ENCODE measurements around the gene FERD3L.

The FERD3L gene

GRCh38 chr7:19133886-19134285 is 11.3 kb downstream of the FERD3L start:
- Histone ChIP-seq H3K9me3 (ENCODE audit: low read length) (no peaks in the 10 kb centered on the region), H3K36me3 (ENCODE audit: insufficient read depth, low read length) (no peaks in the 10 kb centered on the region), H3K27ac (ENCODE audit: low read depth, low read length) (no peak overlapping the region), H3K27me3 (ENCODE audit: control insufficient read depth in 1 of 2, insufficient read depth in 2 of 2, low read length in 2 of 2) (no peaks in the 10 kb centered on the region), H3K9ac (ENCODE audit: low read length) (no peak overlapping the region), H3K4me1 (ENCODE audit: insufficient read depth, low read length) (no peaks in the 10 kb centered on the region), H3K4me3 (ENCODE audit: low read depth in 1 of 2, low read length in 2 of 2) (no peak overlapping the region)

DNA sequence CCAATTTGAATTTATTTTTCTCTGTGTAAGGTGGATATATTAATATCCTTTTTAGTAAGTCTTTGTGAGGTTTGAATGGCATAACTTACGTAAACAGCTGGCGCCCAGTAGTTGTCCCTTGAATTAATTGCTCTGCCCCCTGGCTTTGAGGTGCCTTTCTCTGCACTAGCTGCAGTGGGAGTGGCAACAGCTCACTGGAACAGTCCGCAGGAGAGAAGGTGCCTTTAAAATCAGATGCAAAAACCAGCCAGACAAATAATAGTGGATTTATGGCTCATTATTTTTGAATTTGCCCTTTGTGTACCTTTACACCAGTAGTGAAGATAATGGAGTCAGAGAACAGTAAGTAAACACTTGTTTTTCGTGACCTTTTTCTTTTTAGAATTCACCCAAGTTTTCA is 11.8 kb downstream of the FERD3L start:
- no peaks in the 10 kb centered on the region for H3K27me3 ChIP-seq (ENCODE audit: control insufficient read depth in 1 of 2, insufficient read depth in 2 of 2, low read length in 2 of 2)
- no peaks in the 10 kb centered on the region for H3K9me3 ChIP-seq (ENCODE audit: low read length)
- H3K36me3 ChIP-seq (ENCODE audit: insufficient read depth, low read length) = no peaks in the 10 kb centered on the region
- no peak overlapping the region for H3K4me3 ChIP-seq (ENCODE audit: low read depth in 1 of 2, low read length in 2 of 2)
- H3K4me1 ChIP-seq (ENCODE audit: insufficient read depth, low read length) = no peaks in the 10 kb centered on the region
- H3K9ac ChIP-seq (ENCODE audit: low read length) = no peak overlapping the region
- H3K27ac ChIP-seq (ENCODE audit: low read depth, low read length) = no peak overlapping the region

DNA sequence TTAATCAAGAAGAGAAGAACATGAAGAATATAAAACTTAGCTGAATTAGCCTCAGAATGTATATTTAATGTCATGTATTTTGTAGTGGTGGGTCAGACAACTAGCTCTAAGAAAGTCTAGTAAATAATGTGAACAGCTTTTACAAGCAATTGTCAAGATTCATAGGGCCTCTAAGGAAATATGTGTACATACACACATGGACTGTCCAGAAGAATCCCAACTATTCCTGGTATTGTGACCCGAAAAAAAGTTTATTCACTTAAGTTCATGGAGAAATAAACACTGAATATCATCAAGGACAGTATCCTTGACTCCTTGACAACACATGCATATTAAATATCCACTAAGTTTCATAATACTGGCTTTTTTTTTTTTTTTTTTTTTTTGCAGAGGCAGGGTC is 16.4 kb downstream of the FERD3L start:
- H3K27me3 ChIP-seq (ENCODE audit: control insufficient read depth in 1 of 2, insufficient read depth in 2 of 2, low read length in 2 of 2) = no peaks in the 10 kb centered on the region
- no peaks in the 10 kb centered on the region for H3K9me3 ChIP-seq (ENCODE audit: low read length)
- no peaks in the 10 kb centered on the region for H3K36me3 ChIP-seq (ENCODE audit: insufficient read depth, low read length)
- H3K4me1 ChIP-seq (ENCODE audit: insufficient read depth, low read length) = no peaks in the 10 kb centered on the region
- no peak overlapping the region for H3K9ac ChIP-seq (ENCODE audit: low read length)
- H3K27ac ChIP-seq (ENCODE audit: low read depth, low read length) = no peak overlapping the region
- no peak overlapping the region for H3K4me3 ChIP-seq (ENCODE audit: low read depth in 1 of 2, low read length in 2 of 2)

DNA sequence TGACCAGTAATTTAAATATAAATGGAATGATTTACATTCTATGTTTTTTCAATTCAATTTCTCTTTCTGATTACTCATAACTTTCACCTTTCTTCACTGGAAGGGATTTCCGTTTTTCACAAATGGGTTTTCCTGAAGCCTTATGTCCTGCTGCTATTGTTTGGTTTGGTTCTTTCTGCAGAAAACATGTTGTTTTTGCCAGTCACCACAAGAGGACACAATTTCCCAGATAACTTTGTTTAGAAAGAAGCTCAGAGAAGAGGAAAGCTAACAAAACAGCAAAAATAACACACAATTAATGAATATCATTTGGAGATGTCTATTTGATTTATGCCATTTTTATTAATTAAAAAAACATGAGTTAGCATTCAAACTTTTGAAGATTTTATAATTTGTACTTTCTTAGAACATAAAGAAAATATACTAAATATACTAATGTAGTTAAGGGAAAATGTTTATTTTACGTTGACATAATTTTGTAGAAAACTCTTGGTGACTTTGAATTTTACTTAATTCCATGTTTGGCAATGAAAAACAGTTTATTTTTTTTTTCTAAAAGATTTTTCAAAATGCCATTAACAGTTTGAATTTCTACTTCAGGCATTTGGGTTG is 23.1 kb downstream of the FERD3L start:
- Histone ChIP-seq H3K4me1 (ENCODE audit: insufficient read depth, low read length) (peaks cover 3% of the 10 kb centered on the region), H3K9ac (ENCODE audit: low read length) (no peak overlapping the region), H3K27ac (ENCODE audit: low read depth, low read length) (no peak overlapping the region), H3K9me3 (ENCODE audit: low read length) (no peaks in the 10 kb centered on the region), H3K27me3 (ENCODE audit: control insufficient read depth in 1 of 2, insufficient read depth in 2 of 2, low read length in 2 of 2) (peaks cover 3 to 20% of the 10 kb centered on the region in 2 donors), H3K4me3 (ENCODE audit: low read depth in 1 of 2, low read length in 2 of 2) (no peak overlapping the region), H3K36me3 (ENCODE audit: insufficient read depth, low read length) (no peaks in the 10 kb centered on the region)

- Histone ChIP-seq H3K4me3 (ENCODE audit: low read depth in 1 of 2, low read length in 2 of 2) (no peak overlapping the region), H3K9me3 (ENCODE audit: low read length) (no peaks in the 10 kb centered on the region), H3K4me1 (ENCODE audit: insufficient read depth, low read length) (peaks cover 12% of the 10 kb centered on the region), H3K27me3 (ENCODE audit: control insufficient read depth in 1 of 2, insufficient read depth in 2 of 2, low read length in 2 of 2) (peaks cover 18 to 38% of the 10 kb centered on the region in 2 donors), H3K36me3 (ENCODE audit: insufficient read depth, low read length) (no peaks in the 10 kb centered on the region), H3K9ac (ENCODE audit: low read length) (no peak overlapping the region), H3K27ac (ENCODE audit: low read depth, low read length) (no peak overlapping the region)
Measured at GRCh38 chr7:19119870-19120486, 25.2 kb downstream of the FERD3L start.

GRCh38 chr7:19119372-19119771 is 25.8 kb downstream of the FERD3L start:
- Histone ChIP-seq H3K36me3 (ENCODE audit: insufficient read depth, low read length) (no peaks in the 10 kb centered on the region), H3K4me1 (ENCODE audit: insufficient read depth, low read length) (peaks cover 12% of the 10 kb centered on the region), H3K9me3 (ENCODE audit: low read length) (no peaks in the 10 kb centered on the region), H3K9ac (ENCODE audit: low read length) (no peak overlapping the region), H3K27me3 (ENCODE audit: control insufficient read depth in 1 of 2, insufficient read depth in 2 of 2, low read length in 2 of 2) (peaks cover 24 to 42% of the 10 kb centered on the region in 2 donors), H3K27ac (ENCODE audit: low read depth, low read length) (no peak overlapping the region), H3K4me3 (ENCODE audit: low read depth in 1 of 2, low read length in 2 of 2) (no peak overlapping the region)

DNA sequence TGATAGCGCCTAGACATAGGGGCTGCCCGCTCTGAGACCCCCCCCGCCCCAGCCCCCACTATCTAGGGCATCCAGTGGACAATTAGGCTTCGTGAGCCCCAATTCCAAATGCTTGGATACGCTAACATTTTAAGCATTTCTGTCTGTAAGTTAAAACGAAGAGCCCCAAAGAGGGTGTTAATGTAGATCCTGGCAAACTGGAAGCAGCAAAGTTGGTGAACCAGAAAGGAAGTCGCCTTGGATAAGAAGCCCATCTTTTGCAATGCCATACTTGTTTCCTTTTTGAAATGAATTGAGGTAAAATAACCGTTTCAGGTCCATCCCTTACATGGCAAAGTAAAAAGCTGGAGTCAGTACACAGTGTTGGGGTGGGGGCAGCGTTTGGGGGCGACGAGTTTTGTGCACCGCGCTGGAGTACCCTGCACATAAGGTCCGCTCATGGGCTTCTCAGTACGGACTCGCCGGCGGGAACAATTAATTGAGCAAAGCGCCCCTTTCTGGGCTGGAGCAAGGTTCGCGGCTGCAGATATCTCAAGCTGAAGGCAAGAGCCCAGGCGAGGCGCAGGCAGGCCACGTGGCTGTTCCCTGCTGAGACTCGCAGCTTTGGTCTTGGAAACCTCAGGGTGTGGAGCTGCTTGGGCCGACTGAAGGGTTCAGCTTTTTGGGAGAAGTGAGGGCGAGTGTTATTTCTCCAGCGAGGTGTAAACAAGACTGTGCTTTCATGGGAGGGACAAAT is 26.4 kb downstream of the FERD3L start:
- H3K27ac ChIP-seq (ENCODE audit: low read depth, low read length) = no peak overlapping the region
- H3K4me3 ChIP-seq (ENCODE audit: low read depth in 1 of 2, low read length in 2 of 2) = no peak overlapping the region
- peaks cover 28 to 42% of the 10 kb centered on the region in 2 donors for H3K27me3 ChIP-seq (ENCODE audit: control insufficient read depth in 1 of 2, insufficient read depth in 2 of 2, low read length in 2 of 2)
- H3K9me3 ChIP-seq (ENCODE audit: low read length) = no peaks in the 10 kb centered on the region
- no peaks in the 10 kb centered on the region for H3K36me3 ChIP-seq (ENCODE audit: insufficient read depth, low read length)
- H3K4me1 ChIP-seq (ENCODE audit: insufficient read depth, low read length) = peaks cover 12% of the 10 kb centered on the region
- no peak overlapping the region for H3K9ac ChIP-seq (ENCODE audit: low read length)

DNA sequence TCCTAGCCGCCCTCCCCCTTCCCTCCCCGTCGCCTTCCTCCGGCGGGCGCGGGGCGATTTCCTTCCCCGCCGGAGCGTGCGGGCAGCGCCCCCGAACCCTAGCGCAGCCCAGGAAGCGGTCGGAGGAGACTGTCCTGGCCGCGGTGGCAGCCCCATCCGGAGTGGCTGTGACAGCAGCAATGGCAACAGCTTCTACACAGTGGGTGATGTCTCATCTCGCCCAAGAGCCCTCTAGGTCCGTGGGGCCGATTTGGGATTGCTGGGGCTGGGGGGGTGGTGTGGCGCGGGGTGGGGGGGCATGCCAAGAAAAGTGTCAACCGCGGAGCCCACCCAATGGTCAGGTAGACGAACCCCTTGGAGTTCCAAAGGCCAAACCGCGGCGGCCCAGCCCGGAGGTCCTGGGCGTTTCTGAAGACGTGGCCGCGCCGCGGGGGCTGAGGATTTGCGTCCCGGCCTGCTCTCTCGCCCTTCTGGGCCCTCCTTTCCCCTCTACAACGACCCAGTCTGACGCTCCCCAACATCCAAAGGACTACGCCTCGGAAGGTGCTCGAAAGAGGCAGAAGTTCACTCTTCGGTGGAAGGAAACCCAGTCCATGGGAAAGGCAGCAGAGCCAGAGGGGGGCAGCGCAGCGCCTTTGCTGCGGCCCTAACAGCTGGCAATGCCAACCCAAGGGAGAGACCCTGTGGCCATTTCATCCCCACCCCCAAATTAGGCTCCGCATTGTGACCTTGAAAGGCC is 27.2 kb downstream of the FERD3L start:
- Histone ChIP-seq H3K9me3 (ENCODE audit: low read length) (no peaks in the 10 kb centered on the region), H3K9ac (ENCODE audit: low read length) (no peak overlapping the region), H3K27ac (ENCODE audit: low read depth, low read length) (no peak overlapping the region), H3K4me3 (ENCODE audit: low read depth in 1 of 2, low read length in 2 of 2) (peak overlapping the region; percentile 45 to 66), H3K4me1 (ENCODE audit: insufficient read depth, low read length) (peaks cover 12% of the 10 kb centered on the region), H3K36me3 (ENCODE audit: insufficient read depth, low read length) (no peaks in the 10 kb centered on the region), H3K27me3 (ENCODE audit: control insufficient read depth in 1 of 2, insufficient read depth in 2 of 2, low read length in 2 of 2) (peaks cover 28 to 45% of the 10 kb centered on the region in 2 donors)

DNA sequence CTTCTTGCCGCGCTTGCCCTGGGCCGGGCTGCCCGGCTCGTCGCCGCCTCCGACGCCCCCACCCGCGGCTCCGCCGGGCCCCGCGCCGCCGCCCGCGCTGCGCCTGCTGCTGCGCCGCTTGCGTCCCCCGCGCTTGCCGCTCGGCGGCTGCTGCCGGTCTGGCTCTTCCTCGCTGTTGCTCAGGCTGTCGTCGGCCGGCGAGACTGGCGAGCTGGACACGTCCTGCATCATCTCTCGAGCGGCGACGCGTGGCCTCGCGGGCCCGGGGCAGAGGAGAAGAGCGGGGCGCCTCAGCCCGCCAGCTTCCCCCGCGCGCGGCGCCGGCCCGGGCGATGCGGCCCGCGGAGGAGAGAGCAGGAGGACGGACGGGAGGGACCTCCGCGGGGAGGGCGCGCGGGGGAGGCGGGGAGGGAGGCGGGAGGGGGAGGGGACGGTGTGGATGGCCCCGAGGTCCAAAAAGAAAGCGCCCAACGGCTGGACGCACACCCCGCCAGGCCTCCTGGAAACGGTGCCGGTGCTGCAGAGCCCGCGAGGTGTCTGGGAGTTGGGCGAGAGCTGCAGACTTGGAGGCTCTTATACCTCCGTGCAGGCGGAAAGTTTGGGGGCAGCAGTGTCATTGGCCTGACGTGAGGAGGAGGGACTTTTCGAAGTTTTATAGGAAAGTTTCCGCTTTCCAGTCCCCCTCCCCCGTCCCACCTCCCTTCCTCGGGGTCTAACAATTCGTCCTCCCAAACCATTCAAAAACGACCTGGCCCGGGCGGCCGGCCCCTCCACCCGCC is 27.9 kb downstream of the FERD3L start, which contains the start of gene TWIST1:
TWIST1 (minus strand) TSS at position 546 of the 779 bp plus-strand sequence; CDS start at position 231, 315 bp downstream.
- Histone ChIP-seq H3K9ac (ENCODE audit: low read length) (no peak within 1 kb of the TSS), H3K4me1 (ENCODE audit: insufficient read depth, low read length) (peaks cover 12% of the 10 kb centered on the region), H3K4me3 (ENCODE audit: low read depth in 1 of 2, low read length in 2 of 2) (peak within 1 kb of the TSS; percentile 66 to 77), H3K27ac (ENCODE audit: low read depth, low read length) (no peak within 1 kb of the TSS), H3K9me3 (ENCODE audit: low read length) (no peaks in the 10 kb centered on the region), H3K36me3 (ENCODE audit: insufficient read depth, low read length) (no peaks in the 10 kb centered on the region), H3K27me3 (ENCODE audit: control insufficient read depth in 1 of 2, insufficient read depth in 2 of 2, low read length in 2 of 2) (peaks cover 28 to 51% of the 10 kb centered on the region in 2 donors)

- H3K27ac ChIP-seq (ENCODE audit: low read depth, low read length) = no peak overlapping the region
- H3K4me1 ChIP-seq (ENCODE audit: insufficient read depth, low read length) = peaks cover 12% of the 10 kb centered on the region
- no peak overlapping the region for H3K9ac ChIP-seq (ENCODE audit: low read length)
Measured at GRCh38 chr7:19116121-19117090, 28.8 kb downstream of the FERD3L start.

More at GRCh38 chr7:19116121-19117090, 28.8 kb downstream of the FERD3L start:
- Histone ChIP-seq H3K4me3 (ENCODE audit: low read depth in 1 of 2, low read length in 2 of 2) (peak overlapping the region; percentile 47 to 77), H3K36me3 (ENCODE audit: insufficient read depth, low read length) (no peaks in the 10 kb centered on the region), H3K27me3 (ENCODE audit: control insufficient read depth in 1 of 2, insufficient read depth in 2 of 2, low read length in 2 of 2) (peaks cover 28 to 59% of the 10 kb centered on the region in 2 donors), H3K9me3 (ENCODE audit: low read length) (no peaks in the 10 kb centered on the region)
